Measurements from ENCODE around the gene SDCBP2.

DNA sequence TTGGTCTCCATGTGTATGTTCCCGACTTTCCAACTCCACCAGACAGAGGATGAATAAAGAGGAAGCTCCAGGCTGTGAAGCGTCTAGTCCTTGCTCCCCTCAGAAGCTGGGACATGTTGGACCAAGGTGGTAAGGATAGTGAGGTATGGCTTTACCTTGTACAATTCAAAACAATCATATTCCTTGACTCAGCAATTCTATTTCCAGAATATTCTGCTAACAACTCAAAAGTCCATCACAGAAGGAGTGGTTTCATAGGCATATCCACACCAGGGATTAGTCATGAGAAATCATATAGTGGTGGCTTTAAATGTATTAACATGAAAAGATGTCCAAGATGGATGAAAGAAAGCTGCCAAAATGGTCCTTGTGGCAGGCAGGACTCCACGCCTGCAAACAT lies 44.1 kb upstream of the SDCBP2 start:
- TF ChIP-seq, protein P1, sequence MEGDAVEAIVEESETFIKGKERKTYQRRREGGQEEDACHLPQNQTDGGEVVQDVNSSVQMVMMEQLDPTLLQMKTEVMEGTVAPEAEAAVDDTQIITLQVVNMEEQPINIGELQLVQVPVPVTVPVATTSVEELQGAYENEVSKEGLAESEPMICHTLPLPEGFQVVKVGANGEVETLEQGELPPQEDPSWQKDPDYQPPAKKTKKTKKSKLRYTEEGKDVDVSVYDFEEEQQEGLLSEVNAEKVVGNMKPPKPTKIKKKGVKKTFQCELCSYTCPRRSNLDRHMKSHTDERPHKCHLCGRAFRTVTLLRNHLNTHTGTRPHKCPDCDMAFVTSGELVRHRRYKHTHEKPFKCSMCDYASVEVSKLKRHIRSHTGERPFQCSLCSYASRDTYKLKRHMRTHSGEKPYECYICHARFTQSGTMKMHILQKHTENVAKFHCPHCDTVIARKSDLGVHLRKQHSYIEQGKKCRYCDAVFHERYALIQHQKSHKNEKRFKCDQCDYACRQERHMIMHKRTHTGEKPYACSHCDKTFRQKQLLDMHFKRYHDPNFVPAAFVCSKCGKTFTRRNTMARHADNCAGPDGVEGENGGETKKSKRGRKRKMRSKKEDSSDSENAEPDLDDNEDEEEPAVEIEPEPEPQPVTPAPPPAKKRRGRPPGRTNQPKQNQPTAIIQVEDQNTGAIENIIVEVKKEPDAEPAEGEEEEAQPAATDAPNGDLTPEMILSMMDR (IDR thresholded peaks at IDR 0.05) = no peak
- TF ChIP-seq POLR2A (IDR thresholded peaks at IDR 0.05) = no peak

Measured in uterus (tissue), 2 donors.